NCI-H1105 treated with DMSO at 0.1 percent for 48 hours (cell line): Measurements from ENCODE around the gene XIRP1.

Experiments
- DNase-seq: peaks from one replicate; lab custom pipeline; 2025; lab: John Stamatoyannopoulos, UW

The XIRP1 gene

DNA sequence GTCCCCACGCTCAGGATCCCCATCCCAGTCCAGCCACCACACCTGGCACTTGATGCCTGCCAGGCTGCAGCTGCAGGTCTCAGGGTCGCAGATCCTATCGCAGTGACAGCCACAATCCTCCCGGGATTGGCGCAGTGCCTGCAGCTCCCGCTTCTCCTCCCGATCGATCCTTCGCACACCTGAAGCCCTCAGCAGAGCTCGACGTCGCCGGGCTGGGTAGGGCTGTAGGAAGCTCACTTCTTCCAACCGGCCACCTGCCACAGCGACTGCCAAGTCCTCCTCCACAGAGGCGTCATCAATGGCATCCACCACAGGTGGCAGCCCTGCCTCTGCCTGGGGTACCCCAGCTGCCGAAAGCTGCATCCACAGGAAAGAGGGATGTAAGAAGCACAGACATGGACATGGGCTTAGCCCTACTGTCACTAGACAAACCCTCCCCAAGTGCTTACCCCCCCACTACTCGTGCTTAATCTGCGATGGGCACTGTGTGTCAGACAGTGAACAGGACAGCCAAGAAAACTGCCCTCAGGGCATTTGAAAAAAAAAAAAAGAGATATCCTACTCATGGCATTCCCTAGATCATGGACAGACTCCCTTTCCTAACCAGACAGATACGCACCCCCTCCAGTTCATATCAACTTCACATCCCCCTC is 48.2 kb downstream of the XIRP1 start:
- DNase-seq = peak; percentile 85

DNA sequence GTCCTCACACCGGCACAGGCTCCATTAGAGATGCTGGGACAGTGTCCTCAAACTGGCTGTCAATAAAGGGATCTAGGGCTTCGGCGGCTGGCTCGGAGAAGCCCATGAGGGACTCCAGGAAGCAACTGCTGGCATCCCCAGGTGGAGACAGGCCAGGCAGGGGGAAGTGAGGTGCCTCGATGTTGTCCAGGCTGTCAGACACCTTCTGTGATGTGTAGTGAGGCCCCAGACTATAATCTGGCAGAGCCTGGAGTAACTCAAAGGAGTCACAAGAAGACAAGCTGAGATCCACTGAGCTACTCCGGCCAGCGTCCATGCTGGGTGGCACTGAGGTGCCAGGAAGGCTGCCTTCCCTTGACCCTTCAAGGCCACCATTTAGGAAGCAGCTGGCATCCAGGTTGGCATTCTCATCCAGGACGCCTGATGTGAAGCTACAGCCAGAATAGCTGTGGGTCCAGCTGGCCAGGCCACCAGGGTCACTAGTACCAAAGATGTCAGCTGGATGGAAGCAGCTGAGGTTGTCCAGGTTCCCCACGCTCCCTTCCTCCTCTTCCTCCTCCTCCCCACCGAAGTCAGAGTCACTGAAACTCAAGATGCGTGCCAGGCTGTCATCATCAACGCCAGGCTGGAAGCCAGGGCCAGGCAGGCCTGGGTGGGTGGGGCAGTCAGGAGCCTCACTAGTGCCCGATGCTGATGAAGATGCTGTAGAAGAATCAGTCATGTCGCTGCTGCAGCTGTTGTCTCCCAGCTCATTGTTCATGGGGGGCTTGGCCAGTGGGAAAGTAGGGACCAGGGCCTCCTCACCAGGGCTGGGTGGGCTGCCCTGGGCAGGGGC is 49.1 kb downstream of the XIRP1 start:
- DNase-seq = no peak

DNA sequence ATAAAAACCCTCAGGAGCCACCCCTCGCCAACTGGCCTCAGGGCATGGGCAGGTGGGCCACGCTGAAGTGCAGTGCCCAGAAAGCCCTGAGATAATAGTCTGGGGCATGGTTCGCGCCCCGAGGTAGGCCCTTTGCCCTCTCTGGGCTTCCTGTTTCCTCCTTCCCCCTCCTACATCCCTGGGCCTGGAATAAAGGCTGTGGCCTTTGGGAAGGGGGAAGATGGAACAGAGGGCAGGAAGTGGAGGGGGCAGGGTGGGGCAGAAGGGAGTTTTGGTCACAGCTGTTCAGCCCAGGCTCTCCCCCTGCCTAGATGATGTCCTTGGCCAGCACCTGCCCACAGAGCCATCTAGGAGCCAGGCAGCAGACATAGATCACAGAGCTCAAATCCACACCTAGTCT is 50.3 kb downstream of the XIRP1 start:
- no peak for DNase-seq

DNA sequence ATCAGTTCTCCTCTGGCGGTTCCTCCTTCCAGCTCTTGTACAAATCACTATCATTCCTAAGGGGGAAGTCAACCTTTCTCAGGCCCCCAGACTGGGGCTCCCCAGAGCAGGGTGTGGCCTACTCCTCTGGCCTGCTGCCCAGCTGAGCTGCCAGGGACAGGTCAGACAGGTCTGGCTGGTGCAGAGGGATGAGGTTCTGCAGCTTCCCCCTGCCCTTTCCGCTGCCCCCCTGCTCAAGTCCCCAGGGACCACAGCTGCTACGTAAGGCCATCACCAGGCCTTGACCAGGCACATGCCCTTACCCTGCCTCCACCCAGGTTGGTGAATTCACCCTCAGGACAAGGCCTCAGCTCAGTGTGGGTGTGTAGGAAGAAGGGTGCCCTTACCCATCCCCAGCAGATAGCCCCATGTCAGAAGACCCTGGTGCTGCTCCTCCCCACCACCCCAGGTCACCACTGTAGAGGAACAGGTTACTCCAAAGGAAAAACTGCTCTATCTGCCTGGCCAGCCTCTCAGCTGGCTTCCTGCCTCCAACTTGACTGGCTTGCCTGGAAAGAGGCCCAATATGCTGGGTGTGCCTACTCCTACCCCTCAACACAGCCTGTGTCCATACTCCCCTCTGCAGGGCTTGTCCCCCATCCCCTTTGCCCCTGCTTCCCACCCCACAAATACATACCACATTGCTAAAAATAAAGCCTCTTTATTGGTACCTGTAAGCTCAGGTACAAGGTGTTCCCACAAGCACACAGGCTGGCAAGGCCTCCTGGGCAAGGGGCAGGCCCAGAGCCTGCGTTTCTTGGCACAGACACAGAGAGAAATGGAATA is 51.0 kb downstream of the XIRP1 start:
- peak; percentile 29 for DNase-seq

DNA sequence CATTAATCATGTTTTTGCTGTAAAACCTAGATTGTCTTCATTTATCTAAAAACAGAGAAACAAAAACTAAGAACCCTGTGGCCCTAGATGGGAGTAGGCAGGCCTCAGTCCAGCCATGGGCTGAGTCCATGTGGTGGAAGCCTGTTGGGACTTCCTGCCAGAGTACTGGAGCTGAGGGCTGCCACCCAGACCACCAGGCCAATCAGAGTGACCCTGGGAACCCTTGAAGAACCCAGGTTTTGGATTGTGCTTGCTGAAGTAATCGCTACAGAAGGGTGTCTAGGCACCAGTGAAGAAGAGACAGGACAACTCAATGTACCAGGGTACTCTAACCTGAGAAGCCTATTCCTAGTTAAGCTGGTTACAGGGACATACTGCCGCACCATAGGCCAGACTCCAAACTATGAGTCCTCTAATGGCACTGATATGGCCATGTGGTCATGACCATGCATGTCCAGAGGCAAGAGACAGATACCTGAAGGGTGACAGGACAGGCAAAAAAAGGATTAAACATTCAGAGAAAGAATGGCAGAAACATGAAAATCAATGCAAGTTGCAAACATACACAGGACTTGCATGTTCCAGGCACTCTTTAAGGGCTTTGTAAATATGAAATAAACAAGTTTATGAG is 51.9 kb downstream of the XIRP1 start:
- DNase-seq = no peak

DNA sequence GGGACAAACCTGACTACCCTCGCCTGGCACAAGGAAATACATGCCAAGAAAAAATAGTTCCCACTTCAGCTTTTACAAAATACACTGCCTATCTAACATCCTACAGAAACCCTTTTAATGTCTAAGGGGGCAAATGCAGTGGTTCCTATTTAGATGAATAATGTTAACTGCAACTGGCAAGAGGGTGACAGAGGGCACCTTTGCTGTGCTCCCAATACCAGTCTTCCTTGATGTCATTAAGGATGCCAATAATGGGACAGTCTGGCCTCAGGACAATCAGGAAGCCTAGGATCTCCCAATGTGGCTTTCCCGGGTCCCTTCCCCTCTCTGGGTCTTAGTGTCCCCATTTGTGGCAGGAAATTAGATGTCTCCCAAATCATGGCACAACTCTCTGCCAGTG is 53.0 kb downstream of the XIRP1 start:
- DNase-seq = no peak

DNA sequence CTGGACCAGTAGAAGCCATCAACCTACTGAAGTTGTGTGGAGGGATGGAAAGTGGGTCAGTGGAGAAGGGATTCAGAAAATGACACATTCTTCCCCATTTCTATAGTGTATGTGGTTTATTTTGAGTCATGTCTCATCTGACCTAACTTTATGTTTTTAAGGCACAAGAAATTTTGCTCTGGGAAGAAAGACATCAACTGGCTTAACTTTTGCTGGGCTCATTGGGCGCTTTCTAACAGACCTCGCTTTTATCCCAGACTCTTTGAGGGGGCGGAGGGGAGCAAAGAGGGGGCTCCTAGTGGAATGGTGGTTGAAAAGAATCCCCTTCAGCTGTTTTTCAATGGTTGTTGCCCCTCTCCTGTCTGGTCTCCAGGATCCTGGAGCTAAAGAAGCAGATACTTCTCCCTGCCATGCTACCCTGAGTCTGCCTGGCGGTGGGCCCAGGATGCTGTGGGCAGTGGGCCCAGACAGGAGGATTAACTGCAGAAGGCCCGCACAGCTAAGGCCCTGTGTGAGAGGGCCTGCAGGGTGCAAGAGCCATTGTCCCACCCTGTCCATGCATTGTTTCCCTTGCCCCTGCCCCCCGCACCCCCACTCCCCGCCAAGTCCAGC is 53.5 kb downstream of the XIRP1 start:
- DNase-seq = no peak

DNA sequence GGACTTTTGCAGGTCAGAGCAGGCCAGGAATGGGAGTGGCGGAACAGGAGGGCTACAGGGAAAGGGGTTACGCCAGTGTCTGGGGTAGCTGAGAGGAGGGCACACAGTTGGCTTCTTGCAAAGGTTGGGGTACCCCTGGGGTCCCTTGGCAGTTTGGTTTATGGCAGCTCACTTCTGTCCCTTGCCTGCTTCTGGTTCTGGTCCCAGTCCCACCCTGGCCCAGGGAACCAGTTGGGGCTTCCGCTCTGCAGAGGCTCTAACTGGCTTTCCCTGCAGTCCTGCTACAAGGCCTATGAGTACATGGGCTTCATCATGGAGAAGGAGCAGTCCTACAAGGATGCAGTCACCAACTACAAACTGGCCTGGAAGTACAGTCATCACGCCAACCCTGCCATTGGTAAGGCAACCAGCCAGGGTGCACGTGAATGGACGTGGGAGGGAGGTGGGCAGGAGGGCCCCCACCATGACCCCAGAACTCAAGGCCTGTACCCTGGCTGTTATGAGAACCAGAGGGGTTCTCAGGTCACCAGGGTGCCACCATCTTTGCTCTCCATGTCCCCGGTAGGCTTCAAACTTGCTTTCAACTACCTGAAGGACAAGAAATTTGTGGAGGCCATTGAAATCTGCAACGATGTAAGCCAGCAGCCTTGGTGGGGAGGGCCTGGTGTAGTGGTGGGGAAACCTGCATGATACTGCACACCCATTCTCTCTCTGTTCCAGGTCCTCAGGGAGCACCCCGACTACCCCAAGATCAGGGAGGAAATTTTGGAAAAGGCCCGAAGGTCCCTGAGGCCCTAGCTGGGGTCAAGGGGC is 54.2 kb downstream of the XIRP1 start:
- no peak for DNase-seq

DNA sequence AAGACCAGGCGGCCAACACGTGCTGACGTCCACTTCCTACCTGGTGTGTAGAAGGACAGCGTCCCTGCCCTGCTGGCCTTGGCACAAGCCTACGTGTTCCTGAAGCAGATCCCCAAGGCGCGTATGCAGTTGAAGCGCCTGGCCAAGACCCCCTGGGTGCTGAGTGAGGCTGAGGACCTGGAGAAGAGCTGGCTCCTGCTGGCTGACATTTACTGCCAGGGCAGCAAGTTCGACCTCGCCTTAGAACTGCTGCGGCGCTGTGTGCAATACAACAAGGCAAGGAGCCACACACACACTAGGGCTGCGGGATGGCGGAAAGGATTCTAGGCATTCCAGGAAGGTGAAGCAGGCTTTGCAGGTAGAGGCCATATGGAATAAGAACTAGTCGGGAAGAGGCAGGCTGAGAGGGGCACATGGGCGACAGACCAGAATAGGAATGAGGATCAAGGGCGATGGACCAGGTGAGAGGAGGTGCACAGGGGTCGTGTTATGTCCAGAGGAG is 54.9 kb downstream of the XIRP1 start:
- no peak for DNase-seq

DNA sequence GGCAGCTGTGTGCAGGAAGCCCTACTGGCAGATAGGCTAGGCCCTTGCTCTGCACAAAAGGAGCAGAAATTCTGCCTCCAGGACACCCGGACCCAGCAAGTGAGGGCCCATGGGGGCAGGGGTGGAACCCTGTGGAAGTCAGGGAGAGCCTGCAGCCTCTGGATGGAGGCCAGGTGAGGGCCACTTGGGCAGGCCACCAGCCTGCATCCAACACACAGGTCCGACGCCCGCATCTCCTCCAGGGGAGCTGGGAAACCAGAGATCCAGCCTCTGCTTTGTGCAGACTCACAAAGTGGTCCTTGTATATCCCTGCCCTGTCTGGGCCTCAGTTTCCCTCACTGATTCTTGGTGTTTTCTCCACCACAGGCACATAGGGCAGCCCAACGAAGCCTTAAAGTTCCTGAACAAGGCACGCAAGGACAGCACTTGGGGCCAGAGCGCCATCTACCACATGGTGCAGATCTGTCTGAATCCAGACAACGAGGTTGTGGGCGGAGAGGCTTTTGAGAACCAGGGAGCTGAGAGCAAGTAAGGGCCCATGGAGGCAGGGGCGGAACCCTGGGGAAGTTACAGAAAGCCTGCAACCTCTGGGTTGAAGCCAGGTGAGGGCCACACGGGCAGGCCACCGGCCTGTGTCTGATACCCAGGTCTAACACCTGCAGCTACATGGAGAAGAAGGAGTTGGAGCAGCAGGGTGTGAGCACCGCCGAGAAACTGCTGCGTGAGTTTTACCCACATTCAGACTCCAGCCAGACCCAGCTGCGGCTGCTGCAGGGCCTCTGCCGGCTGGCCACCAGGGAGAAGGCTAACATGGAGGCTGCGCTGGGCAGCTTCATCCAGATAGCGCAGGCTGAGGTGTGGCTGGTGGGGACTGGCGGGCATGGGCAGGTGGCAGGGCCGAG is 55.6 kb downstream of the XIRP1 start:
- DNase-seq = no peak

DNA sequence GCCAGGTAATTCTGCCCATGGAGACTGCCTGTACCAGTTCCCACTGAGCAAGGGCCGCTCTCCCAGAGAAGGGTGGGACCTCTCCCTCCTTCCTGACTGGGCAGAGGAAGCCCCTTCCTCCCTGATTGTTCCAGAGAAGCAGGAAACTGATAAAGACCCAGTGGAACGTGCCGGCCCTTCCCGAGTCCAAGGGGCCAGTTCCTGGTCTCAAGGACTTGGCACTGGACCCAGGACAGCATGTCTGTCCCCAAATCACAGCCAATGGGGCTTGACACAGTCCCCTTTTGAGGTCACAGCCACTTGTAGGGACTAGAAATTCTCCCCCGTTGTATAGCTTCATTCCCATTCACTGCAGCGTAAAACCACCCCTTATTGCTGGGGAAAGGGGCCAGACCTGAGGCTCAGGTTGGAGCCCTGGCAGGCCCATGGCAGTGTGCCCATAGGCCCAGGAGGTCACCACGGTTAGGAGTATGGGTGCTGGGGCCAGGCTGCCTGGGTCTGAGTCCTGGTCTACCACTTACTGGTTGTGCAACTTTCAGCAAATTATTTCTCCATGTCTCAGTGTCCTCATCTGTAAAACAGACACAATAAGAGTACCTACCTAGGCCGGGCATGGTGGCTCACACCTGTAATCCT is 57.1 kb downstream of the XIRP1 start:
- no peak for DNase-seq

DNA sequence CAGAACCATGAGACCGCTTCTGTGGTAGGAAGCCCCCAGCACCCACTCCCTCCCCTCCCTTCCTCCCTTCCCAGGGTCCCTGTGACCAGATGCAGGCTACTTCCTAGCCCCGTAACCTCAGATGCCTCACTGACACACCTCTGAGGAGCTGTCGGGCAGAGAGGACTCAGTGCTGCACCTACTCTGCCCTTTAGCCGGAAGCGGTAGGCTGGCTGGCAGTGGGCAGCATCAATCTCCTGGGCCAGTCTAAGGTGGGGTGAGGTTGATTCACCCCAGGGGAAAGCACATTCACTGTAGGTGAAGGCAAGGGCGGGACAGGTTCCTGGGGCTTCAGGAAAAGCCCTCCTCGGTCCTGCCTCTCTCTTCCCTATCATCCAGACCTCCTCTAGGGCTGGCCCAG is 58.1 kb downstream of the XIRP1 start:
- DNase-seq = no peak

DNA sequence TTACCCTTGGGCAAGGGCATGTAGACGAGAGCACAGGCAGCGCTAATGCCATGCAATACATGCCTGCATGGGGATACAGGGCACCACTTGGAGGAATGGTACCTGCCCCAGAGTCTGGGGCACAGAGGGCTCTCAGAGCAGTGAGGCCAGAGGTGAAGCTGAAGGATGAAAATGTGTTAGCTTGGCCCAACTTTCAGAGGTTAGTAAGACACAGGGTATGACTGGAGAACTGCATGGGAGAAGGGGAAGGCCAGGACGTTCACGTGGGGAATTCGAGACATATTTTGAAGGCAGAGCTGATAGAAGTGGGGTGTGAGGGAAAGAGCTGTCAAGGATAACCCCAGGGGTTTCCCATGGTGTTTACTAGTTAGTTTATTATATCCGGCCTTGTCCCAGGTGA is 58.6 kb downstream of the XIRP1 start:
- no peak for DNase-seq
